HL-60 (cell line): ENCODE data around the gene RPS14.

ENCODE experiments used
- GABPA ChIP-seq: IDR thresholded peaks from 2 replicates; pipeline ENCODE4 v1.6.1; 2012; ENCODE audit warnings: low read depth
- POLR2AphosphoS5 ChIP-seq: IDR thresholded peaks from 2 replicates; pipeline ENCODE4 v1.6.1; 2012; ENCODE audit warnings: low read depth
- SPI1 ChIP-seq: IDR thresholded peaks from 2 replicates; pipeline ENCODE4 v1.6.1; 2012; ENCODE audit warnings: low read depth, mild to moderate bottlenecking, borderline replicate concordance
- TF ChIP-seq, protein P1 (sequence below): IDR thresholded peaks from one replicate; pipeline ENCODE4 v1.5.1; 2011; ENCODE audit warnings: low read length, control low read depth, inconsistent platforms; ENCODE audit not compliant: insufficient read depth
- TF ChIP-seq, protein P2 (sequence below): IDR thresholded peaks from 2 replicates; pipeline ENCODE4 v1.6.1; 2012; ENCODE audit warnings: low read depth; ENCODE audit not compliant: insufficient replicate concordance

DNA sequence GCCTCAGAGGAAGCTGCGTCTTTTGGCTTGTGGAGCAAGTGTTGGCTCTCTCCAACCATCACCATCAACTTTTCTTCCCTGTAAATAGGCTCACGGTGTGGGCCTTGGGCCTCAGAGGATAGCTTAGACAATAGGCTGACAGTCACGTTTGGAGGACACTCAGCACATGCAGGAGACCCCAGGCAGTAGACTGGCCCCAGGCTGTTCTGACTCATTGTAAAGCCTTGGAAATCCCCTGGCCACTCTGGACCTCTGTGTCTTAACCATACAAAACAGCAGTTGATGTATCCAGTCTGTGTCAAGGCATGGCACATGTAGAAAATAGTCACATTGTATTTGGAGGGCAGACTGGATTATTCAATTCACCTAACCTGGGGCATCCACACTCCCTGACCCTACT lies 55.4 kb downstream of the RPS14 start:
- TF ChIP-seq POLR2AphosphoS5 (no peak), GABPA (no peak), SPI1 (no peak)
- TF ChIP-seq, protein P1, sequence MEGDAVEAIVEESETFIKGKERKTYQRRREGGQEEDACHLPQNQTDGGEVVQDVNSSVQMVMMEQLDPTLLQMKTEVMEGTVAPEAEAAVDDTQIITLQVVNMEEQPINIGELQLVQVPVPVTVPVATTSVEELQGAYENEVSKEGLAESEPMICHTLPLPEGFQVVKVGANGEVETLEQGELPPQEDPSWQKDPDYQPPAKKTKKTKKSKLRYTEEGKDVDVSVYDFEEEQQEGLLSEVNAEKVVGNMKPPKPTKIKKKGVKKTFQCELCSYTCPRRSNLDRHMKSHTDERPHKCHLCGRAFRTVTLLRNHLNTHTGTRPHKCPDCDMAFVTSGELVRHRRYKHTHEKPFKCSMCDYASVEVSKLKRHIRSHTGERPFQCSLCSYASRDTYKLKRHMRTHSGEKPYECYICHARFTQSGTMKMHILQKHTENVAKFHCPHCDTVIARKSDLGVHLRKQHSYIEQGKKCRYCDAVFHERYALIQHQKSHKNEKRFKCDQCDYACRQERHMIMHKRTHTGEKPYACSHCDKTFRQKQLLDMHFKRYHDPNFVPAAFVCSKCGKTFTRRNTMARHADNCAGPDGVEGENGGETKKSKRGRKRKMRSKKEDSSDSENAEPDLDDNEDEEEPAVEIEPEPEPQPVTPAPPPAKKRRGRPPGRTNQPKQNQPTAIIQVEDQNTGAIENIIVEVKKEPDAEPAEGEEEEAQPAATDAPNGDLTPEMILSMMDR, result no peak
- TF ChIP-seq, protein P2, sequence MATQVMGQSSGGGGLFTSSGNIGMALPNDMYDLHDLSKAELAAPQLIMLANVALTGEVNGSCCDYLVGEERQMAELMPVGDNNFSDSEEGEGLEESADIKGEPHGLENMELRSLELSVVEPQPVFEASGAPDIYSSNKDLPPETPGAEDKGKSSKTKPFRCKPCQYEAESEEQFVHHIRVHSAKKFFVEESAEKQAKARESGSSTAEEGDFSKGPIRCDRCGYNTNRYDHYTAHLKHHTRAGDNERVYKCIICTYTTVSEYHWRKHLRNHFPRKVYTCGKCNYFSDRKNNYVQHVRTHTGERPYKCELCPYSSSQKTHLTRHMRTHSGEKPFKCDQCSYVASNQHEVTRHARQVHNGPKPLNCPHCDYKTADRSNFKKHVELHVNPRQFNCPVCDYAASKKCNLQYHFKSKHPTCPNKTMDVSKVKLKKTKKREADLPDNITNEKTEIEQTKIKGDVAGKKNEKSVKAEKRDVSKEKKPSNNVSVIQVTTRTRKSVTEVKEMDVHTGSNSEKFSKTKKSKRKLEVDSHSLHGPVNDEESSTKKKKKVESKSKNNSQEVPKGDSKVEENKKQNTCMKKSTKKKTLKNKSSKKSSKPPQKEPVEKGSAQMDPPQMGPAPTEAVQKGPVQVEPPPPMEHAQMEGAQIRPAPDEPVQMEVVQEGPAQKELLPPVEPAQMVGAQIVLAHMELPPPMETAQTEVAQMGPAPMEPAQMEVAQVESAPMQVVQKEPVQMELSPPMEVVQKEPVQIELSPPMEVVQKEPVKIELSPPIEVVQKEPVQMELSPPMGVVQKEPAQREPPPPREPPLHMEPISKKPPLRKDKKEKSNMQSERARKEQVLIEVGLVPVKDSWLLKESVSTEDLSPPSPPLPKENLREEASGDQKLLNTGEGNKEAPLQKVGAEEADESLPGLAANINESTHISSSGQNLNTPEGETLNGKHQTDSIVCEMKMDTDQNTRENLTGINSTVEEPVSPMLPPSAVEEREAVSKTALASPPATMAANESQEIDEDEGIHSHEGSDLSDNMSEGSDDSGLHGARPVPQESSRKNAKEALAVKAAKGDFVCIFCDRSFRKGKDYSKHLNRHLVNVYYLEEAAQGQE, result no peak
